ENCODE measurements around the gene C10orf90.

C10orf90 gene

GRCh38 chr10:126629925-126630624, 40.4 kb downstream of the C10orf90 start (continued):
- TF ChIP-seq TOX (CRISPR knock-in tag; IDR thresholded peaks at IDR 0.05; ENCODE audit: borderline replicate concordance) (no peak), ARNTL (CRISPR knock-in tag; IDR thresholded peaks at IDR 0.05; ENCODE audit: borderline replicate concordance, low read depth) (no peak), ESRRG (CRISPR knock-in tag; IDR thresholded peaks at IDR 0.05) (no peak), TCF4 (CRISPR knock-in tag; IDR thresholded peaks at IDR 0.05; ENCODE audit: borderline replicate concordance) (no peak), OSR1 (CRISPR knock-in tag; IDR thresholded peaks at IDR 0.05) (no peak), PATZ1 (CRISPR knock-in tag; IDR thresholded peaks at IDR 0.05; ENCODE audit: borderline replicate concordance) (no peak), GLIS3 (CRISPR knock-in tag; IDR thresholded peaks at IDR 0.05) (no peak), ISL1 (CRISPR knock-in tag; IDR thresholded peaks at IDR 0.05) (no peak)

- no peak for ATAC-seq
- TF ChIP-seq ZNF565 (CRISPR knock-in tag; conservative IDR thresholded peaks at IDR 0.05; ENCODE audit: low read depth) (no peak), PATZ1 (CRISPR knock-in tag; IDR thresholded peaks at IDR 0.05; ENCODE audit: borderline replicate concordance) (no peak), ZNF70 (CRISPR knock-in tag; IDR thresholded peaks at IDR 0.05) (no peak), TOX (CRISPR knock-in tag; IDR thresholded peaks at IDR 0.05; ENCODE audit: borderline replicate concordance) (no peak), TSHZ2 (CRISPR knock-in tag; IDR thresholded peaks at IDR 0.05) (no peak), CSRNP3 (CRISPR knock-in tag; IDR thresholded peaks at IDR 0.05) (no peak), POU6F1 (CRISPR knock-in tag; IDR thresholded peaks at IDR 0.05; ENCODE audit: borderline replicate concordance, low read depth) (no peak)
Measured at GRCh38 chr10:126628746-126629145, 41.7 kb downstream of the C10orf90 start.

- ATAC-seq = no peak
- no peak for TF ChIP-seq ESRRG (CRISPR knock-in tag; IDR thresholded peaks at IDR 0.05)
- no peak for TF ChIP-seq GLIS3 (CRISPR knock-in tag; IDR thresholded peaks at IDR 0.05)
- TF ChIP-seq ARNTL (CRISPR knock-in tag; IDR thresholded peaks at IDR 0.05; ENCODE audit: borderline replicate concordance, low read depth) = no peak
- TF ChIP-seq CSDC2 (CRISPR knock-in tag; IDR thresholded peaks at IDR 0.05) = no peak
- TF ChIP-seq BACH2 (CRISPR knock-in tag; IDR thresholded peaks at IDR 0.05; ENCODE audit: borderline replicate concordance) = no peak
- TF ChIP-seq RARB (CRISPR knock-in tag; IDR thresholded peaks at IDR 0.05) = no peak
- TF ChIP-seq SNAI2 (CRISPR knock-in tag; IDR thresholded peaks at IDR 0.05) = no peak
- TF ChIP-seq TOX (CRISPR knock-in tag; IDR thresholded peaks at IDR 0.05; ENCODE audit: borderline replicate concordance) = no peak
- no peak for TF ChIP-seq ZNF8 (CRISPR knock-in tag; IDR thresholded peaks at IDR 0.05)
- no peak for TF ChIP-seq PATZ1 (CRISPR knock-in tag; IDR thresholded peaks at IDR 0.05; ENCODE audit: borderline replicate concordance)
- TF ChIP-seq TCF4 (CRISPR knock-in tag; IDR thresholded peaks at IDR 0.05; ENCODE audit: borderline replicate concordance) = no peak
- TF ChIP-seq ZNF70 (CRISPR knock-in tag; IDR thresholded peaks at IDR 0.05) = no peak
- TF ChIP-seq PPARA (CRISPR knock-in tag; IDR thresholded peaks at IDR 0.05; ENCODE audit: borderline replicate concordance) = no peak
- TF ChIP-seq POU6F1 (CRISPR knock-in tag; IDR thresholded peaks at IDR 0.05; ENCODE audit: borderline replicate concordance, low read depth) = no peak
- no peak for TF ChIP-seq CREB5 (CRISPR knock-in tag; IDR thresholded peaks at IDR 0.05; ENCODE audit: low read depth)
- TF ChIP-seq ZFP3 (CRISPR knock-in tag; IDR thresholded peaks at IDR 0.05) = no peak
Measured at GRCh38 chr10:126621846-126622245, 48.6 kb downstream of the C10orf90 start.
